Calu3 (cell line): ENCODE results near the gene ROBO4. TPM values are rescaled to one million over a fixed set of nuclear protein-coding genes. Genes with fewer than 3 reads are reported as not detected.

Experiments
- BruUV-seq: library from RNA; stranded (reverse); fragments of 400-500 nt; replicated peaks from 2 replicates; lab custom pipeline; 2021; lab: Mats Ljungman, UMichigan
- CTCF ChIA-PET: fragments of 300-600 bp; sonication (Branson Sonifier 250); formaldehyde crosslinking; loops from one replicate; lab custom pipeline; 2022; ENCODE audit warnings: antibody characterized with exemption; lab: Charles Lee
- DNase-seq: peaks from one replicate; pipeline ENCODE4 v3.0.0; 2022
- H3K27ac Mint-ChIP-seq: one replicate; pipeline ENCODE4 v1.8.0; 2022; ENCODE audit warnings: mixed read lengths; ENCODE audit not compliant: unreplicated experiment
- H3K27me3 Mint-ChIP-seq: one replicate; pipeline ENCODE4 v1.8.0; 2022; ENCODE audit warnings: mixed read lengths; ENCODE audit not compliant: unreplicated experiment
- H3K36me3 Mint-ChIP-seq: one replicate; pipeline ENCODE4 v1.8.0; 2022; ENCODE audit warnings: mild to moderate bottlenecking, moderate library complexity, mixed read lengths; ENCODE audit not compliant: insufficient read depth, unreplicated experiment
- H3K4me1 Mint-ChIP-seq: one replicate; pipeline ENCODE4 v1.8.0; 2022; ENCODE audit warnings: mild to moderate bottlenecking, low read depth, mixed read lengths; ENCODE audit not compliant: unreplicated experiment
- H3K4me3 Mint-ChIP-seq: one replicate; pipeline ENCODE4 v1.8.0; 2022; ENCODE audit warnings: mild to moderate bottlenecking, low read depth, moderate library complexity, mixed read lengths; ENCODE audit not compliant: unreplicated experiment
- H3K9me3 Mint-ChIP-seq: one replicate; pipeline ENCODE4 v1.8.0; 2022; ENCODE audit warnings: low read depth, mixed read lengths; ENCODE audit not compliant: unreplicated experiment
- CTCF ChIP-seq: fragments of 200-600 bp; IDR thresholded peaks from one replicate; pipeline ENCODE4 v1.8.0; 2022; ENCODE audit warnings: antibody characterized with exemption; ENCODE audit not compliant: unreplicated experiment
- intact Hi-C: fragments of 100-400 bp; cut with micrococcal nuclease; formaldehyde crosslinking; loops from one replicate; pipeline ENCODE4 v1.10.0; 2022; ENCODE audit not compliant: unreplicated experiment
- total RNA-seq: library from RNA; stranded (reverse); gene quantifications from 2 replicates; pipeline ENCODE4 v1.2.3, GENCODE V29; 2022

The ROBO4 gene
- total RNA-seq, 1 experiment from 2014 or later, result not detected

GRCh38 chr11:124894606-124895430, 2.8 kb downstream of the ROBO4 start:
- TF ChIP-seq CTCF, result no peak
- intact Hi-C loops, result no loop called here
- H3K27me3 Mint-ChIP-seq, result peaks cover 85% of the 10 kb centered on the region
- H3K9me3 Mint-ChIP-seq, result no peaks in the 10 kb centered on the region
- no peaks in the 10 kb centered on the region for H3K4me1 Mint-ChIP-seq
- no peak for DNase-seq
- H3K36me3 Mint-ChIP-seq, result no peaks in the 10 kb centered on the region
- CTCF ChIA-PET, result no interaction called here
- H3K27ac Mint-ChIP-seq, result no peak overlapping the region
- no TSS peak for BruUV-seq
- H3K4me3 Mint-ChIP-seq, result no peak overlapping the region

- no peaks in the 10 kb centered on the region for H3K9me3 Mint-ChIP-seq
Measured at GRCh38 chr11:124893781-124894401, 3.8 kb downstream of the ROBO4 start.

GRCh38 chr11:124892750-124893454, 4.8 kb downstream of the ROBO4 start:
- Mint-ChIP-seq H3K36me3 (no peaks in the 10 kb centered on the region), H3K9me3 (no peaks in the 10 kb centered on the region), H3K4me3 (no peak overlapping the region), H3K27ac (no peak overlapping the region), H3K27me3 (peaks cover 90% of the 10 kb centered on the region), H3K4me1 (no peaks in the 10 kb centered on the region)
- DNase-seq, result no peak
- intact Hi-C loops, result no loop called here
- TF ChIP-seq CTCF, result no peak
- CTCF ChIA-PET, result interaction anchor here (0.5 kb wide), 1 partner anchor 581 kb away, joined by 3 read pairs; no protein-coding TSS in a partner anchor
- no TSS peak for BruUV-seq

More at GRCh38 chr11:124893781-124894401, 3.8 kb downstream of the ROBO4 start:
- BruUV-seq, result no TSS peak
- DNase-seq, result no peak
- TF ChIP-seq CTCF, result no peak
- H3K27me3 Mint-ChIP-seq, result peaks cover 85% of the 10 kb centered on the region
- no peak overlapping the region for H3K4me3 Mint-ChIP-seq
- CTCF ChIA-PET, result no interaction called here
- no peaks in the 10 kb centered on the region for H3K4me1 Mint-ChIP-seq
- no peaks in the 10 kb centered on the region for H3K36me3 Mint-ChIP-seq
- intact Hi-C loops, result no loop called here
- no peak overlapping the region for H3K27ac Mint-ChIP-seq

GRCh38 chr11:124892146-124892545, 5.5 kb downstream of the ROBO4 start:
- no peaks in the 10 kb centered on the region for H3K4me1 Mint-ChIP-seq
- H3K27ac Mint-ChIP-seq, result no peak overlapping the region
- H3K36me3 Mint-ChIP-seq, result no peaks in the 10 kb centered on the region
- DNase-seq, result no peak
- no peak for TF ChIP-seq CTCF
- no peak overlapping the region for H3K4me3 Mint-ChIP-seq
- intact Hi-C loops, result no loop called here
- H3K9me3 Mint-ChIP-seq, result no peaks in the 10 kb centered on the region
- BruUV-seq, result no TSS peak
- peaks cover 90% of the 10 kb centered on the region for H3K27me3 Mint-ChIP-seq
- CTCF ChIA-PET, result no interaction called here
